GM03348 (cell line): ENCODE data around the gene CHST12.
"Not testable (repeated sequence)": the region's sequence is repeated elsewhere in the genome, so short reads cannot be mapped to it uniquely, and the experiment has no call there.

Experiments
- DNase-seq: peaks from one replicate; pipeline ENCODE4 v3.0.0; 2012; ENCODE audit warnings: low spot score

The CHST12 gene

GRCh38 chr7:2378125-2378524 is 25.3 kb upstream of the CHST12 start:
- DNase-seq, result not testable (repeated sequence)

- no peak for DNase-seq
These were observed 24.2 kb upstream of the CHST12 start for GRCh38 chr7:2379161-2379560.

- DNase-seq, result no peak
These were observed 23.5 kb upstream of the CHST12 start for GRCh38 chr7:2379821-2380450.

- DNase-seq, result no peak
These were observed 22.9 kb upstream of the CHST12 start for GRCh38 chr7:2380461-2380860.

- no peak for DNase-seq
These were observed 22.2 kb upstream of the CHST12 start for GRCh38 chr7:2381227-2381626.

GRCh38 chr7:2381881-2382509 is 21.4 kb upstream of the CHST12 start:
- DNase-seq, result no peak

GRCh38 chr7:2383543-2384274 is 19.7 kb upstream of the CHST12 start:
- no peak for DNase-seq

GRCh38 chr7:2384354-2385243 is 18.8 kb upstream of the CHST12 start:
- no peak for DNase-seq

- not testable (repeated sequence) for DNase-seq
These were observed 17.3 kb upstream of the CHST12 start for GRCh38 chr7:2386122-2386521.

- DNase-seq, result no peak
These were observed 16.3 kb upstream of the CHST12 start for GRCh38 chr7:2386964-2387669.

GRCh38 chr7:2387897-2388636 is 15.3 kb upstream of the CHST12 start:
- DNase-seq, result no peak

GRCh38 chr7:2388637-2388954 is 14.8 kb upstream of the CHST12 start:
- no peak for DNase-seq

- peak; percentile 59 for DNase-seq
These were observed 13.2 kb upstream of the CHST12 start for GRCh38 chr7:2390020-2390816.

- no peak for DNase-seq
These were observed 9.7 kb upstream of the CHST12 start for GRCh38 chr7:2393706-2394105.

GRCh38 chr7:2394566-2395082 is 8.8 kb upstream of the CHST12 start:
- DNase-seq, result no peak

- DNase-seq, result no peak
These were observed 4.9 kb upstream of the CHST12 start for GRCh38 chr7:2398506-2398905.

GRCh38 chr7:2399848-2400587 is 3.4 kb upstream of the CHST12 start:
- peak; percentile 90 for DNase-seq

GRCh38 chr7:2402687-2403013 is 761 bp upstream of the CHST12 start:
- DNase-seq, result no peak
